ENCODE results near the gene MOSPD3. TPM values are rescaled to one million over a fixed set of nuclear protein-coding genes. Genes with fewer than 3 reads are reported as not detected.
A peak's percentile ranks its signal among the peaks of the same experiment; 100 is the strongest.
"Not testable (repeated sequence)": the region's sequence is repeated elsewhere in the genome, so short reads cannot be mapped to it uniquely, and the experiment has no call there.

Gene MOSPD3
- total RNA-seq: 10 to 100 TPM; 15.7 to 18.8 TPM
- polyA plus RNA-seq (ENCODE audit: insufficient read length in 6 of 6): 10 to 100 TPM; 26.5 to 35.7 (median 31.9) TPM
- long read RNA-seq, donor 1, transcript MOSPD3-203 (5 exons, 1,191 nt): major isoform, 11 of 27 reads
- long read RNA-seq, donor 1, transcript MOSPD3-208 (3 exons, 571 nt): major isoform, 11 of 27 reads
- long read RNA-seq, donor 1, partial matches to known transcripts: 5 of 27 reads
- long read RNA-seq, donor 1, other reads (novel, unspliced or antisense): 0 of 27 reads
- long read RNA-seq, donor 2, transcript MOSPD3-208 (3 exons, 571 nt): minor isoform, 12 of 44 reads
- long read RNA-seq, donor 2, transcript MOSPD3-203 (5 exons, 1,191 nt): major isoform, 18 of 44 reads
- long read RNA-seq, donor 2, partial matches to known transcripts: 12 of 44 reads
- long read RNA-seq, donor 2, other reads (novel, unspliced or antisense): 0 of 44 reads
- long read RNA-seq, donor 3, transcript MOSPD3-203 (5 exons, 1,191 nt): major isoform, 15 of 19 reads
- long read RNA-seq, donor 3, partial matches to known transcripts: 0 of 19 reads
- long read RNA-seq, donor 3, other reads (novel, unspliced or antisense): 0 of 19 reads
- long read RNA-seq, donor 4, transcript MOSPD3-203 (5 exons, 1,191 nt): major isoform, 13 of 20 reads
- long read RNA-seq, donor 4, partial matches to known transcripts: 1 of 20 reads
- long read RNA-seq, donor 4, other reads (novel, unspliced or antisense): 2 of 20 reads
- long read RNA-seq, donor 5, transcript MOSPD3-208 (3 exons, 571 nt): minor isoform, 7 of 25 reads
- long read RNA-seq, donor 5, transcript MOSPD3-203 (5 exons, 1,191 nt): major isoform, 17 of 25 reads
- long read RNA-seq, donor 5, partial matches to known transcripts: 0 of 25 reads
- long read RNA-seq, donor 5, other reads (novel, unspliced or antisense): 0 of 25 reads
- long read RNA-seq, donor 6, transcript MOSPD3-208 (3 exons, 571 nt): minor isoform, 5 of 35 reads
- long read RNA-seq, donor 6, transcript MOSPD3-201 (6 exons, 1,053 nt): minor isoform, 5 of 35 reads
- long read RNA-seq, donor 6, transcript MOSPD3-203 (5 exons, 1,191 nt): major isoform, 24 of 35 reads
- long read RNA-seq, donor 6, partial matches to known transcripts: 0 of 35 reads
- long read RNA-seq, donor 6, other reads (novel, unspliced or antisense): 0 of 35 reads
- long read RNA-seq, donor 7, transcript MOSPD3-203 (5 exons, 1,191 nt): major isoform, 10 of 14 reads
- long read RNA-seq, donor 7, partial matches to known transcripts: 0 of 14 reads
- long read RNA-seq, donor 7, other reads (novel, unspliced or antisense): 0 of 14 reads
- long read RNA-seq, donor 8, transcript MOSPD3-203 (5 exons, 1,191 nt): major isoform, 12 of 19 reads
- long read RNA-seq, donor 8, partial matches to known transcripts: 0 of 19 reads
- long read RNA-seq, donor 8, other reads (novel, unspliced or antisense): 0 of 19 reads
- long read RNA-seq, donor 9: 0 reads
- long read RNA-seq, donor 10, transcript MOSPD3-203 (5 exons, 1,191 nt): major isoform, 16 of 23 reads
- long read RNA-seq, donor 10, partial matches to known transcripts: 0 of 23 reads
- long read RNA-seq, donor 10, other reads (novel, unspliced or antisense): 5 of 23 reads
- long read RNA-seq, donor 11, transcript MOSPD3-203 (5 exons, 1,191 nt): major isoform, 17 of 36 reads
- long read RNA-seq, donor 11, transcript MOSPD3-208 (3 exons, 571 nt): minor isoform, 9 of 36 reads
- long read RNA-seq, donor 11, transcript MOSPD3-201 (6 exons, 1,053 nt): minor isoform, 5 of 36 reads
- long read RNA-seq, donor 11, partial matches to known transcripts: 5 of 36 reads
- long read RNA-seq, donor 11, other reads (novel, unspliced or antisense): 0 of 36 reads
- long read RNA-seq, donor 12, transcript MOSPD3-208 (3 exons, 571 nt): minor isoform, 6 of 20 reads
- long read RNA-seq, donor 12, transcript MOSPD3-203 (5 exons, 1,191 nt): major isoform, 11 of 20 reads
- long read RNA-seq, donor 12, partial matches to known transcripts: 0 of 20 reads
- long read RNA-seq, donor 12, other reads (novel, unspliced or antisense): 0 of 20 reads

- peak; percentile 99 for ATAC-seq
- TF ChIP-seq CTCF (IDR thresholded peaks at IDR 0.05): no peak
- intact Hi-C loops (cut with DNase I): no loop called here
Observed at GRCh38 chr7:100611983-100612729, at the start of gene MOSPD3. TSS of gene MOSPD3 (plus strand) at chr7:100612540. CDS start at chr7:100612792, 252 bp downstream.

GRCh38 chr7:100563100-100563564 lies 49.2 kb upstream of the MOSPD3 start:
- Histone ChIP-seq H3K9me3 (no peaks in the 10 kb centered on the region), H3K36me3 (peaks cover 0 to 29% of the 10 kb centered on the region in 2 donors), H3K4me3 (no peak overlapping the region), H3K4me1 (peaks cover 0 to 12% of the 10 kb centered on the region in 2 donors), H3K27me3 (no peaks in the 10 kb centered on the region), H3K27ac (no peak overlapping the region)
- DNase-seq (no peak), ATAC-seq (no peak)
- TF ChIP-seq CTCF (IDR thresholded peaks at IDR 0.05): no peak
- intact Hi-C loops (cut with DNase I): no loop called here

More at GRCh38 chr7:100611983-100612729, at the start of gene MOSPD3:
- H3K36me3 ChIP-seq: peaks cover 0 to 8% of the 10 kb centered on the region in 2 donors
- H3K4me3 ChIP-seq: peak within 1 kb of the TSS; percentile 53 to 61
- peak within 1 kb of the TSS; percentile 90 to 99 for H3K27ac ChIP-seq
- H3K9me3 ChIP-seq: no peaks in the 10 kb centered on the region
- peak; percentile 99 to 100 (median 99) for DNase-seq
- peaks cover 10 to 22% of the 10 kb centered on the region in 2 donors for H3K4me1 ChIP-seq
- H3K27me3 ChIP-seq: no peaks in the 10 kb centered on the region

- ATAC-seq (peak; percentile 79), DNase-seq (peak in 3 of 4 donors; percentile 66 to 93 (median 78))
- peaks cover 0 to 29% of the 10 kb centered on the region in 2 donors for H3K36me3 ChIP-seq
- H3K27me3 ChIP-seq: no peaks in the 10 kb centered on the region
- peak; percentile 94 to 97 for TF ChIP-seq CTCF (IDR thresholded peaks at IDR 0.05)
- H3K27ac ChIP-seq: no peak overlapping the region
- peaks cover 0 to 12% of the 10 kb centered on the region in 2 donors for H3K4me1 ChIP-seq
- no peak overlapping the region for H3K4me3 ChIP-seq
- no peaks in the 10 kb centered on the region for H3K9me3 ChIP-seq
- intact Hi-C loops (cut with DNase I): no loop called here
Observed at GRCh38 chr7:100563809-100564400, 48.4 kb upstream of the MOSPD3 start.

GRCh38 chr7:100564405-100564804 lies 47.9 kb upstream of the MOSPD3 start:
- ATAC-seq; H3K4me3 ChIP-seq; H3K27me3 ChIP-seq; intact Hi-C loops (cut with DNase I); H3K9me3 ChIP-seq; H3K27ac ChIP-seq; DNase-seq: not testable (repeated sequence)
- Histone ChIP-seq H3K4me1 (peaks cover 0 to 11% of the 10 kb centered on the region in 2 donors), H3K36me3 (peaks cover 0 to 29% of the 10 kb centered on the region in 2 donors)
